GM18498 (cell line): Measurements from ENCODE around the gene KLHDC7B.

Experiments used
- ATAC-seq: cut with Tn5 transposase; IDR thresholded peaks from one replicate; pipeline ENCODE4 v1.9.1; 2021; ENCODE audit warnings: mild to moderate bottlenecking, moderate library complexity; ENCODE audit not compliant: unreplicated experiment

KLHDC7B gene

DNA sequence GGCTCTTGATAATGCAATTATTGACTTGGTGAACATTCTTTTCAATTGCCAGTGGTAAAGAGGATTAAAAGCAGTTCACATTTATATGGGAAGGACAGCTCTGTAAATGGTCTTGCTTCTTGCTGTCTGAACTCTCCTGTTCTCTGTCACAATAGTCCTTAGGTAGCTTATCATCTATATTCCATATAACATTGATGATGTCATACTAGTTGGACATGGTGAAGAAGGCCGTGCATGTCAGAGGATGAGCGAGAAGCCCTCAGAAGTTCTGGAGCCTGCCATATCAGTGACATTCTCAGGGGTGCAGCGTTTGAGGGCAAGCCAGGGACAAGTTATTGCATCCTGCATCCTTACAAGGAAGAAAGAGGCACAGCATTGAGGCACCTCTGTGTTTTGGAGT is 39.5 kb downstream of the KLHDC7B start:
- no peak for ATAC-seq

DNA sequence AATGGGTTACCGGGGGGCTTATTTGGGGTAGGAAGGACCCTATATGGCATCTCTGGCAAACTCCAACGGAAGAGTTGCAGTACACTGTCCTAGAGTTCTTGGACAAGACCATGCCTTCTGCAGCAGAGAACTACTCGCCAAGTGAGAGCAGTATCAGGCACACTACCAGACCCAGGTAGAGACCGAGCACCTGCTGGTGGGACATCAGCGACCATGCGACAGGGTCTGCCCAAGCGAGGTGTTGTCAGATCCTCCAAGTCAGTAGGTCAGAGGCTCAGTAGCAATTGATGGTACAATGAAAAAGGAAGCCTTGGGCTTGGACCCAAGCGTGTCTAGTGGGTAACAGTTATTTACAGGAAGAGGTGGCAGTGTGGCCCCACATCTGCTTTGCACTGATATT is 40.1 kb downstream of the KLHDC7B start:
- no peak for ATAC-seq

DNA sequence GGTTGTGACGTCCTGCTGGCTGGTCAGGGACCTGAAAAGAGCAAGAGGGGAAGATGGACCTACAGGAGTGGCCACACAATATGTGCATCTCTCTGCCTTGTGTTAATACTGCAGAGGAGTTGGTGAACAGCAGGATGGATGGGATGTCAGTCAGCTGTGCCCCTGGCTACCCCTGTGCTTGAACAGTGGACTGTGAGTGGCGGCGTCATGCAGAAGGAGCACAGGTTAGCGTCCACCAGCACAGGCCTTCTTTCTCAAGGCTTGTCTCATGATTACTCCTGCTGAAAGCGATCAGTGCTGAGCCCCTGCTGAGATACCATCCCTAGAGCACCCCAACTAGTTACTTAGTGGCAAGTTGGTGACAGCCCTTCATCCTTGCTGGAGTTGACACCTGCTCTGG is 40.7 kb downstream of the KLHDC7B start:
- ATAC-seq = no peak

DNA sequence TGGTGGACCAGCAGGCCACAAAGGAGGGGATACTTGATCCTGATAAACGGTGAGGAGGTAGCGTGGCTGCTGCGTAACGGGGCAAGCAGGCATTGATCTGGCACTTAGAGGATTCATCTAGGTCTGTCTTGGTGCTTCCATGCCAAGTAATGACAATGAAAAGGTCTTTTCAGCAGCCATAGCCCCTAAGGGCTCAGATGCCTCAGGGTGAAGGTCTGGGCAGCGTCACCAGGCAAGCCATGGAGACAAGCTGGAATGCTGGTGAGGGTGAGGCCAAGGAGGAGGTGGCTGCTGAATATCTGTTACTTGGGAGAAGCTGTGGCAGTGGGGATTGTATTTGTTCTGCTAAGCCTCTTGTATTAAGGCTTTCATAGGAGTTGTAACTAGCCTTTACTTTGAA is 41.7 kb downstream of the KLHDC7B start:
- ATAC-seq = no peak

DNA sequence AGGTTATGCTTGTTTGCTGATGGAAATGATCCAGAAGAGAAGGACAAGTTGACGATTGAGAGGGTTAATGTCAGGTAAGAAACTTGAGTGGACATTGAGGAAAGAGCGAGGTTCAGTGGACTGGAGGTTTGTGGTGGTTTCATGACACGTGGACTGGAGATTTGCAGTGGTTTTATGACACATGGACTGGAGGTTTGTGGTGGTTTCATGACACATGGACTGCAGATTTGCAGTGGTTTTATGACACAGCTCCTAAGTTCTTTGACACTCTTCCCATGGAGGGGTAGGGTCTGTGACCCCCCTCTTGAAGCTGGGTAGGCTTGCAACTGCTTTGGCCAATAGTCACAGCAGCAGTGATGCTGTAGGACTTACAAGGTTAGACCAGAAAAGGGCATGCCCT is 49.5 kb downstream of the KLHDC7B start:
- ATAC-seq = no peak

DNA sequence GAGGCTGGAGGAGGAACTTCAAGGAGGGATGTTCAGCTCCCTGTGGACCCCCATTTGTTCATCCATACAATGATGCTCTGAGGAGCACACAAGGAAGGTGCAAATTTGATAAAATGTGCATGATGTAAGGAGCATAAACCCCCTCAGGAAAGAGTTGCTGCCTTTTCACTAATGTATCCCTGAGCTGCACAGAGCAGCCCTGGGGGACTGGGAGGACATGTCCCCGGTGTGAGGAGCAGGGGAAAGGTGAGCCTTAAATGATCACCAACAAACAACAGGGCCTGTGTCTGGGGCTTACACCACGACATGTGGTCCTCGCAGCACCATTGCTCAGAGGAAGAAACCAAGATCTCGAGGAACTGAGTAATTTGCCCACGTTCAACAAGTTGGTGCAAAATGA is 51.4 kb downstream of the KLHDC7B start:
- ATAC-seq = no peak

DNA sequence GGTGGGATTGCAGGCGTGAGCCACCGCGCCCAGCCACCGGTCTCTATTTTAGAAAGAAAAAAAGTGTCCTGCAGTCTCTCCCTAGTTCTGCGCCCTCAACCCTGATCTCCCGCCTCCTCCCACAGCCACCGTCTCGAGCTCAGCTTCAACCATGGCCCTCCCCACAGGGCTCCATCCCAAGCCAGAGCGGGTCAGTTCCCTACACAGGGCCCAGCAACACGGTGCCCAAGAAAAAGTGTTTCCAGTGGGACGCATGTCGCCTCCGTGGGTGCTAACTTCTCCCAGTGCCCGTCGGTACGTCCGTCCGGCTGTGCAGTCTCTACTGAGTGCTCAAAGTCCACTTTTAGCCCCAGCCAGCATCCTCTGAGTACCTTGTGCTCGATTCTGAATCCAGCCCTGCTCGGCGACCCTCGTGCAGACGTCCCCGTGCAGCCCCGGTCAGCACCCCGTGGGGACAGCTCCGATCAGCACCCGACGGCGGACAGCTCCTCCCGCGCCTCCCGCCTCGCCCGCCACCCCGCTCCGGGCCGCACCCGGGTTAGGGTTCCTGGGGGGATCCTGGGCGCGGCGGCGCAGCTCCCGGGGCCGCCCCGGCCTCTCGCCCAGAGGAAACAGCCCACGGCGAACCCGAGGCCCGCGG is 54.2 kb downstream of the KLHDC7B start:
- ATAC-seq = no peak

DNA sequence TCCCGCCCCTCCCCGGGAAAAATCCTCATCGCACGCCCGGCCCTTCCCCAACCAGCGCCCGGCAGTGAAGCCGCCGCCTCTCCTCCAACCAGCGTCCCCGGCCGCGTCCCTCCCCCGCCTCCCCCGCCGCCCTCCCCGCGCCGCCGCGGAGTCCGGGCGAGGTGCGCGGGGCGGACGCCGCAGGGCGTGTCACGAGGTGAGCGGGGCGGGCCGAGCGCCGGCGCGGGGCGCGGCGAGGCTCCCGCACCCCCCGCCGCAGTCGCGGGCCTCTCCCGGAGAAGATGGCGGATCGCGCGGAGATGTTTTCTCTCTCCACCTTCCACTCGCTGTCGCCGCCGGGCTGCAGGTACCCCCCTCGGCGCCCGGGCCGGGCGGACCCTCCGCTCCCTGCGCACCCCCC is 54.8 kb downstream of the KLHDC7B start, which contains the start of gene MAPK8IP2:
Gene MAPK8IP2, plus strand, starts transcription at position 256 of the 400 bp plus-strand sequence. Its CDS starts 26 bp downstream, at position 282.
- ATAC-seq = no peak
